Daoy (cell line): Measurements from ENCODE around the gene MICOS13. TPM values are rescaled to one million over a fixed set of nuclear protein-coding genes. Genes with fewer than 3 reads are reported as not detected.
"Not testable (repeated sequence)": the region's sequence is repeated elsewhere in the genome, so short reads cannot be mapped to it uniquely, and the experiment has no call there.

Experiments used
- DNase-seq: peaks from one replicate; pipeline ENCODE4 v3.0.0-alpha.2; 2015; ENCODE audit warnings: low read depth
- total RNA-seq: library from RNA; depleted of rRNA; stranded (reverse); fragments of >200 nt; shearing (Covaris generic); gene quantifications from 2 replicates; pipeline ENCODE4 v1.2.3, GENCODE V29; 2014; rRNA removed

MICOS13 gene
- total RNA-seq = 70.3 and 76.2 TPM in 2 replicates

GRCh38 chr19:5680437-5681368 is at the start of gene MICOS13, which contains the start of gene HSD11B1L:
MICOS13 (minus strand) TSS chr19:5680516; CDS start chr19:5680486, 30 bp downstream.
HSD11B1L (plus strand) TSS chr19:5681027; CDS start chr19:5684833, 3,806 bp downstream.
- peak; percentile 99 for DNase-seq

GRCh38 chr19:5727453-5728050 is 47.2 kb upstream of the MICOS13 start:
- DNase-seq = no peak

GRCh38 chr19:5719961-5720790 is 39.9 kb upstream of the MICOS13 start, which contains the start of the genes CATSPERD and LONP1:
CATSPERD (plus strand) TSS chr19:5720637; CDS start chr19:5720738, 101 bp downstream.
LONP1 (minus strand) TSS chr19:5720146; CDS start chr19:5720132, 14 bp downstream.
- DNase-seq = peak; percentile 100

GRCh38 chr19:5719274-5719960 is 39.1 kb upstream of the MICOS13 start:
- peak; percentile 20 for DNase-seq

GRCh38 chr19:5718579-5719273 is 38.4 kb upstream of the MICOS13 start:
- peak; percentile 54 for DNase-seq

- peak; percentile 41 for DNase-seq
Measured at GRCh38 chr19:5718037-5718578, 37.8 kb upstream of the MICOS13 start.

GRCh38 chr19:5717215-5717935 is 37.1 kb upstream of the MICOS13 start:
- no peak for DNase-seq

GRCh38 chr19:5714816-5715215 is 34.5 kb upstream of the MICOS13 start:
- DNase-seq = no peak

GRCh38 chr19:5713228-5713627 is 32.9 kb upstream of the MICOS13 start:
- DNase-seq = no peak

GRCh38 chr19:5711713-5712161 is 31.4 kb upstream of the MICOS13 start:
- DNase-seq = no peak

GRCh38 chr19:5711025-5711424 is 30.7 kb upstream of the MICOS13 start:
- DNase-seq = no peak

- DNase-seq = no peak
Measured at GRCh38 chr19:5707576-5708575, 27.6 kb upstream of the MICOS13 start.

- no peak for DNase-seq
Measured at GRCh38 chr19:5706876-5707573, 26.7 kb upstream of the MICOS13 start.

GRCh38 chr19:5705552-5705951 is 25.2 kb upstream of the MICOS13 start:
- DNase-seq = no peak

GRCh38 chr19:5703819-5704818 is 23.8 kb upstream of the MICOS13 start:
- DNase-seq = peak; percentile 7

GRCh38 chr19:5702053-5702410 is 21.7 kb upstream of the MICOS13 start:
- DNase-seq = not testable (repeated sequence)
